Stimulated activated CD4-positive, alpha-beta T cell treated with anti-CD3 and anti-CD28 coated beads, Interleukin-4, amount 100 ng/mL, for 48 hours (primary cell): Measurements from ENCODE around the gene NDUFS6.
"Not testable (repeated sequence)": the region's sequence is repeated elsewhere in the genome, so short reads cannot be mapped to it uniquely, and the experiment has no call there.

ENCODE experiments used
- DNase-seq, 2 donors: peaks; one replicate each; pipeline ENCODE4 v3.0.0-alpha.2; 2020; ENCODE audit warnings: low read depth in 2 of 2

The NDUFS6 gene

DNA sequence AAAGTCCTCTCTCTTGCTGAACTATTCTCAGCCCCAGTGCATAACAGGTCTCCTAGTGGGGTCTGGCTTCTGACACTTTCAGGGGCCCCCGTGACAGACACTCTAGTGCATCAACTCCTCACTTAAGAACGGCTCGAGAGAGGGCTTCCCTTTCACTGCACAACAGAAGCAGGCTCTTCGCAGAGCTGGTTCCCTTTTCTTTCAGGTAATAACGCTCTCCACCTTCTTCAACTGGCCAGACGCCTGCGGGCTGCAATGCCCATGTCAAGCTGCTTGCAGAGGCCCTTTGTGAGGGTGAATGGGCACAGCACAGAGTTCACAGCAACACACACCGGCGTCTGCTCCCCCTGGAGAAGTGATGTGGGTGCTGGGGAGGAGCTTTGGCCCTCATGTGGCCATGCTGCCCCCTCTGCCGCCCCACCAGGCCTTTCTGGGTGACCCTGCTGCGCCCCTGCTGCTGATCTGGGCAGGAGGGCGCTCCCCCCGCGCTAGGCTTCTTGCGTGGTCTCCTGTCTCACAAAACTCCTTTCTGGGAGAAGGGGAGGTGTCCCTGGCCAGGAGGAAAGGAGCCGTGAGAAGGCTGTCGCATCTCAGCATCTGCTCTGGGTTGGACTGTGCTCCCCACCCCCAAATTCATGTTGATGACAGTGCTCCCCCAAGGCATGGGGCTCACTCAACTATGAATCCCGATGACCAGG, 4.0 kb upstream of the NDUFS6 start:
- DNase-seq = no peak

DNA sequence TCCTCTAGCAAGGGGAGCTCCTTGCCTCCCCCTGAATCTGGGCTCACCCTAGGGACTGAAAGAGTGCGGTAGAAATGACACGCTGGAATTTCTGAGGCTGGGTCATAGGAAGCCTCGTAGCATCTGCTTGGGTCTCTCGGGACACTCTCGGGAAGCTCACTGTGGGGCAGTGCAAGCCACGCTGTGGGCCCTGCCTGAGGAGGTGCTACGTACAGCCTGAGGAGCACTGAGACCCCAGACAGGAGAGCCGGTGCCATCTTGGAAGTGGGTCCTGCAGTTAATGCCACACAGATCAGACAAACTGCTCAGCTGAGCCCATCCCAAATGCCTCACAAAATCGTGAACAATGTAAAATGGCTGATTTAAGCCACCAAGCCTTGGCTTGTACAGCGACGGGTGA, 3.4 kb upstream of the NDUFS6 start:
- DNase-seq = no peak

DNA sequence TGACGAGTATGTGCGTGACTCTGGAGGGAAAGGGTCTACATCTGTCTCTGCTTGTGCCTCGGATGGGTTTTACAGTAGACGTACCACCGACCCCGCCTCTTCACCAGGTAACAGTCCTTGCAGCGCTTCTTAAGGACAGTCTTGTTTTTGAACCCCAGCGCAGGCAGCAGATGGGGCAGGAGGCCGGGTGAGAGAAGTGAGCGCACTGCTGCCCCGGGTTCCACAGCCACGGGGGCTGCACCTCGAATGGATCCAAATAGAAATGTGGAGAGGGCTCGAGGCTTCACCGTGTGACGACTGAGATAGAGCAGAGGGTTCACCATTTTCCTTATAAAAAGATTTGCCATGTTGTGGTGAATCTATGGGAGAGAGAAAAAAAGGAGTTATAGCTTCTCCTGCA, 2.6 kb upstream of the NDUFS6 start:
- not testable (repeated sequence) for DNase-seq

DNA sequence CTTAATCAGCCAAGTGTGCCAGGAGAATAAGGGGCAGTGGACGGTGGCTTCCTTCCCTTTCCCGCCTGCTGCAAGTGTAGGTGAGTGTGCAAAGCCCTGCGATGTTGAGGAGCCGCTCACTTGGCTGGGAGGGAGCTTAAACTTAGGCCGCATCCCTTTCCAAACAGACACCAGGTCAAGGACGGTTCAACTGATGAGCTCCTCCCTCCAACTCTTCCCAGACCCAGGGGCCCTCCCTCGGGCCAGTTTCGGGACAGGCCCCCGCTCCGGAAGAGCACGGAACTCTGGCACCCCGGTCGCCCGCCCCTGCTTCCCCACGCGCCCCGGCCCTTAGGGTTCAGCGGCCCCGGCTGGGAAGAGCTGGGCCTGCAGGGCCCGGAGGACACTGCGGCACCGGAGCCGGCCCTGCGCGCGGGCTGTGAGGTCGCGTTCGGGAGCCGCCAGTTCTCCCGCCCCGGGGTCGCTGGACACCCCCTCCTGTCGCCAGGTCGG, 2.1 kb upstream of the NDUFS6 start:
- no peak for DNase-seq

DNA sequence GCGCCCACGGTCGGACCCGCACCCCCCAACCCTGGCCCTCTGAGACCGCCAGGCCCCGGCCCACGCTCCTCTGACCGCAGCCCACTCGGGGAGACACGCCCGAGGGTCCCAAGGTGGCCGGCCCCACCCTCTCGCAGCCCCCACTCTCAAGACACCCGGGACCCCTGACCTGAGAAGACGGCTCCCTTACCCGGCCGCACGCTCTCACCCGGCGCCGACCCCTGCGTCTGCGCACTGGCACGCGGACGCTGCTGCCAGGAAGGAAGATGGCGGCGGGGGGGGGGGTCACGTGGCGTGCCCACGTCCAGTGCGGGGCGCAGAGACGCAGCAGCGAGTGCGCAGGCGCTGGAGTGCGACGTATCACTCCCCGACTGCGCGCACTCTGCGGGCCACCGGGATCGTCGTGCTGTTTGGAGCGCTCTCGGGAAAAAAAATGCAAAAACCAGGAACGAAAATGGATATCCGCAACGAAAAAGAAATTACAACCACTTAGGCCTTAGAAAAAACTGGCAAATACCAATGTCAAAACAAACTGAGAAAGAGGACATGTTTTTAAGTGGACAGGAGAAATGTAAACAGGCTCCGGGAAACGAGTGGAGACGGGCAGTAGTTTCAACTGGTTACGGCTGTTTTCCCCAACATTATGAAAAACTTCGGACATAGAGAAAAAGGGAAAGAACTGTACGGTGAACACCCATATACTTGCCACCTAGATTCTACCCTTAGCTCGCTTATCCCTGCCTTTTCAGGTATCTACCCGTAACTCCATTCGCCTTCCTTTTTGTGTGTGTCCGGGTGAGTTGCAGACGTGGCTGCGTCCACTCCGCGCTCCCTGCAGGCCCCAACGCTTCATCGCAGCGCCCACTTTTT, 1.4 kb upstream of the NDUFS6 start, which contains the start of gene MRPL36:
MRPL36 (minus strand) TSS at position 236 of the 870 bp plus-strand sequence. CDS start 902 bp downstream, outside the sequence.
- DNase-seq = peak; percentile 90 to 94

DNA sequence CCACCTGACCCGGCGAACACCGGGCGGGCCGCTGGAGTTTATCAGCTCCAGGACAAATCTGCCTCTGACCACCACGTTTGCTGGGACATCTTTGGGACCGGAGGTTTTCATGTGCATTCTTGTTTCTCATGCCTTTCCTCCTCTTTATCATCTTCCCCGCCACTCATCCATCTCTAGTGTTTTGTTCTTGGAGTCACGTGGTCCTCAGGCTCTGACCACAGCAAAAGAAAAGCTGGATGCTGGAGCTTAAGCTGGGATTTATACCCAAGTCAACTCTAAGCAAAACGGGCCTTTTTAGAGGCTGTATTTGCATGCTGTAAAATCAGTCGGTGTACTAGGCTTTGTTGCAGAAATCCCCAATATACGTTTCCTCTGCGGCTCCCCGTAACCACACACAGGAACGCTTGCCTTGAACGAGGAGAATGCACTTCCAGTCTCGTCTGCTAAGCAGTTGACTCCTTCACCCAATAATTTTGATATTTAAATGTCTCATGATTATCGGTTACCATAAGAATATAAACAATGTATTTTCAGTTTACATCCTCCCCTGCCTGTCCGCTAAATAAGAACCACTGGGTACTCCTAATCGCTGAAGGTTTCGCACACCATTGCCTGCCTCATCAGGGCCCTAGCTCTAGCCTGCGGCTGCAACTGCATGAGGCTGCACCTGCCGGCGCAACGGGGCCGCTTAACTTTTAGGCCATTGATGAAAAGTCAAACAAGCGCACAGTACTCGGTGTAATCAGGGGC, 560 bp upstream of the NDUFS6 start:
- DNase-seq = no peak

DNA sequence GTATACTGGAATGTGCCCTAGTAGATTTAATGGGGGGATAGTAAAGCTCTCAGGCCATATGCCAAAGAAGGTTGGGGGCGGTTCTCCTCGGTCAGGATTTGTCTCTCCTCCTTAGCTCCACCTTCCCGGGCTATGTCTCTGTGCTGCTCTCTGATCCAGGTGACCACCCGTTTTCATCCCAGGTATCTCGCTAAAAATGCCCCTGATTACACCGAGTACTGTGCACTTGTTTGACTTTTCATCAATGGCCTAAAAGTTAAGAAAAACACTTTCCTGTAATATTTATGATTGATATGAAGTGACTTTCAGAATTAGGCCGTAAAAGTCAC, 724 bp downstream of the NDUFS6 start:
- no peak for DNase-seq

DNA sequence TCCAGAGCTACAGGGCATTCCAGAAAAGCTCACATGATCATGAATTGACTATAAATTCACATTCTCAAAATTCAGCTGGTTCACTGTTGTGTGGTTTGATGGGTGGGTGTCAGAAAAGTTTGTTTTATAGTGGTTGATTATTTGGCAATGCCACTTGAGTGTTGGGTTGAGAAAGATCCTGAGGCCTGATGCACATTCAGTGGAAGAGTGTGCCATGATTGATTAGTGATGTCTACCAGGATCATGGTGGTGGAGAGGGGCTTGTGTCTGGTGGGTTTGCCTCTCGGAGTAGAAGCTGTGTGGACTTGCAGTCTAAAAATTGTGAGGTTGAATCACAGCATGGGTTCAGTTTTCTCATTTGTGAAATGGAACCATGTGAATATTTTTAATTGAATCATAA, 2.0 kb downstream of the NDUFS6 start:
- no peak for DNase-seq

DNA sequence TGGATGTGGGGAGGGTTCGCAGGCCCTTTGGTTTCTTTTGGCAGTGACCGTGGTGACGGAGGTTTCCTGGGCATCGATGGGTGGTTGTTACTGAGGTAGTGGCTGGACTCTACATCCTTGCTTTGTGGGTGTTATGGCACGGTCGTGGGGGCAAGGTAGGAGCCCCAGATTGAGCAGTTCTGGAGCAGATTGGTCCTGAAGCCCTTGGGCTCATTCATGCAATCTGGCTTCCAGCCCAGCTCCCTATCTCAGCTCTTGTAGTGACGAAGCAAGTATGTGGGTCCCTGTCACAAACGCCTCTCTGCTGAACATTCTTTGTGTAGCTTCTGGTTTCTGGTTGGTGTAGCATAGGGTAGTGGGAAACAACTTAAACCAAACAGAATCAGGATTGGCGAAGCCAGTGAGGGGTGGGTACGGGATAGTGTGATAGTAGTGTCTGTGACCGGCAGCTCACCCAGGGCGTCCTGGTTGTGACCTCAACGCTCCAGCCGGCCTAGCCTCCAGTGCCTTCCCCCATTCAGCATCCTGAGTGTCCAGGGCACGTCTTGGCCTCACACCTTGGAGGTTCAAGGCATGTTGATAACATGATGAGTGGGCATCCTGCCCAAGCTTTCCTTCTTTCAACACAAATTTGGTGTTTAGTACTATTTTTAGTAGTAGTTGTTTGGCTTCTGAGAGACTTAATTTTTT, 2.9 kb downstream of the NDUFS6 start:
- DNase-seq = no peak

DNA sequence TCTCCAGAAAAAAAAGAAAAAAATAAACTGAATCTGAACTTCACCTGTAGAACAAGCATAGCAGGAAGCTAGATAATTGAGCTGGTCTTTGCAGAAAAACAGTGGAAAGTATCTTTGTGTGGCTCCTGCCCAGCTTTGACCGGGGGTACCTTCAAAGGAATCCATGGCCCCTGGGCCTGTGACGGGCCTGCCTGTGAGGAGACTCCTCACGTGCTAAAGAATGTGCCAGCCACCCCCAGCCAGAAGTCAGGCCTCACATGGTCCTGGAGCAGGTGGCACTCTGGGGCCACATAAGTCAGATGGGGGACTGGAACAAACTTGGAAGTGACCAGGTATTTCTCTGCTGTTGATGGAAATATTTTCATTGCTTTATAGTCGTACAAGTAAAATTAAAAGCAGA, 4.1 kb downstream of the NDUFS6 start:
- DNase-seq = no peak

DNA sequence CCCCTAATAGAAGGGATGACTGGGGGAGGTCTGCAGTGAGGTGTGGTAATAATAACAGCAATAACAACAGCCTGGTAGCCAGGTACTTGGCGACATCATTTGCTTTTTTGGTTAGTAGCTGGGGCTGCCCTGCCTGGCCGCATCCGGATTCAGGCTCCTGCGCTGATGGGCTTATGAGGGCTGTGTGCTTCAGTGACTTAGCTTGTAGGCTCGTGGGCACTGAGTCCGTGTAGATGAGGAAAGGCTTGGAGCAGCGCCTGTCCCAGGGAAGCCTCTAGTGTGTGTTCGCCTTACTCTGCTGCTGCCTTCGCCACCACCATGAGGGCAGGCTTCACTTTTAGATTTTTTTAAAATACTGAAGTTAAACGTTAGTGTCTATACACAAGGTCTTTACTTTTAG, 4.5 kb downstream of the NDUFS6 start:
- no peak for DNase-seq

DNA sequence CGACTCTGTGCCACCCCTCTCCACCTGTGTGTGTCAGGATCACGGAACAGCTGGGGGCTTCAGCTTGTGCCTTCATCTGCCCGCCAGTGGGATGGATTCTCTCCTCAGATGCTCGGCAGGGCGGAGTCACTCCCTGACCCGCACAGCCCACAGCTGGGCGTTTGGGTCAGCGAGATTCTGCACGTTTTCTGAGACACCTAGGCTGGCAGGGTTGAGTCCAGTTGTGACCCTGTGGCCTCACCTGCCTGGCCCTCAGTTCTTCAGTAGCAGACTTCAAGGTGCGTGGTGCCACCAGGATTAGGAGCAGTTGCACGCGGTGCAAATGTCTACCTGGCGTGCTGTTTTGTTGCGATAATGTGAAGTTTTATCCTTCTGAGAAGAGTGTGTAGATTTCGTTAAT, 5.0 kb downstream of the NDUFS6 start:
- no peak for DNase-seq

DNA sequence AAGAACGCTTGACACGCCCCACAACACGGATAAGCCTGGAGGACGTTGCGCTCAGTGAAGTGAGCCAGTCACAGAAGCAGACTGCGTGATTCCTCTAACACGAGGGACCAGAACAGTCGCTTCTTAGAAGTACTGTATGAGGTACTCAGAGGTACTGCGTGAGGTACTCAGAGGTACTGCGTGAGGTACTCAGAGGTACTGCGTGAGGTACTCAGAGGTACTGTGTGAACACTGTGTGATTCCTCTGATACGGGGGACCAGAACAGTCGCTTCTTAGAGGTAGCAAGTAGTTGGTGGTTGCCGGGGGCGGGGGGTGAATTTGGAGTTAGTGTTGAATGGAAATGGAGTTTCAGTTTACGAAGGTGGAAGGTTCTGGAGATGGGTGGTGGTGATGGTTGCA, 5.8 kb downstream of the NDUFS6 start:
- DNase-seq = no peak

DNA sequence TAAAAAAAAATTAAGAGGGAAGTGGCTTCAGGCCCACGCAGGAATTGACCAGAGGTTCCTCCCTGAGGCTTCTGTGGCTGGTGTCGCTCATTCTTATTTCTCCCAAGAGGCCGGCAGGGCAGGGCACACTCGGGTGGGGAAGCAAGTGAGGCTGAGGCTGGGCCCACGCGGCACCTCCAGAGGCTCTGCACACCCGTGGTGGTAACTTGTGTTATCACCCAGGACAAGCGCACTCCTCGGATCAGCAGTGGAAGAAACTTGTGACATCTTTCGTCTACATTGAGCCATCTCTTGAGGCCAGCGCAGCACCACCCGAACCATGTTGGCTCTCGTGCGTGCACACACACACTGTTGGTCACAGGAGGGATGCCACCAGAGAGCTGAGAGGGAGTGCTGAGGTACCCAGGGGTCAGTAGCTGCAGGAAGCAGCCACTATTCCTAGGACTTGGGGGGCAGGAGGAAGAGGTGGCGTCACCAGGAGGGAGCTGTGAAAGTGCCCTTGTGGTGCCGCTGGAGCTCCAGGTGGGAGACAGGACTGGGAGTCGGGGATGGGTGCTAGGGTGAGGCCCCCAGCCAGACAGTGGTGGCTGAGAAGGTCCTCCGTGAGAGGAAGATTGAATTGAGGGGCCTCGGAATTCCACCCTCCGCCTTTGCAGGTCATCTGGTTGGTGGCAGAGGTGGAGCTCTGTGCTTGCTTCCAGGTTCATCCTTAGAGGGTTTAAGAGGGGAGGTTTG, 6.4 kb downstream of the NDUFS6 start:
- no peak for DNase-seq

DNA sequence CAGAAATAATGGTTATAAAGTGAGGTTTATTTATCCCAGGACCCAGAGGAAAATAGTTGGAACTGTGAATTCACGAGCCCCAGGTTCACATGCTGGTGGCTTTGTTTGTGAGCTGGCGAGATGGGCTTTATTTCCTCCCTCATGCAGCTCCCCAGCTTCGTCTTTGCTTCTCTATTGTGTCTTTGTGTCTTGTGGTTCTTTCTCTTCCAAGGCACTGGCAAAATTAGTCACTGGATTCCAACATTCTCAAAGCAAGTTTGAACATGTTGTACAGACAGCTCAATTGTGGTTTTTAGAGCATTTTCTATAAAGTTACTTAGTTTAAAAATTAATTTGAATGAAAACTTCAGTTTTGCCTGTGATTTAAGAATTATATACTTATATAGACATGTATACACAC, 7.2 kb downstream of the NDUFS6 start:
- DNase-seq = no peak

DNA sequence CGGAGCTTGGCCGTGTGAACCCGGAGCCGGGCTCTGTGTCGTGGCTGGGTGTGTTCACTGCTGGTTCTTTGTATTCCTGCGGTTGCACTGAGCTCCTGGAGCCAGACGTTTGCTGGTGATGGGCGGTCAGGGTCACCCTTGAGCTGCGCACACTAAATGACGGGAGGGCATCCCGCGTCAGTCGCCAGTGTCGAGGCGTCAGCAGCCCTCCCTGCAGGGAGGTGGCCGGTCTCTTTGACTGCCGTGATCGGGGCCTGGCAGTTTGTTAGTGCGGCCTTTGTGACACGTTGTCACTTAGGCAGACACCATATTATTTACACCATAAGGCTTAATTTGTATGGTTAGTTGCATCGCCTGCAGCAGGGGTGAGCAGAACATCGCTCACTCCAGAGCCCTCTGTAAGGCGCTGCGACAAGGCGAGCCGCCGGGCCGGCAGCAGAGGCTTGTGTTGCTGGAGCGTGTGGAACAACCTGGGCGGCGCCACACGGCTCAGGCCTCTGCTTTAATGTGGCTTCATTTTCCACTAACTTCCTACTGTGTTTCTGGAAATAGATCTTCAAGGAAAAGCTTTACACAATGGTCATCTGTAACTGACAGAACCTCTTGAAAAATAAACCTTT, 8.3 kb downstream of the NDUFS6 start:
- no peak for DNase-seq

DNA sequence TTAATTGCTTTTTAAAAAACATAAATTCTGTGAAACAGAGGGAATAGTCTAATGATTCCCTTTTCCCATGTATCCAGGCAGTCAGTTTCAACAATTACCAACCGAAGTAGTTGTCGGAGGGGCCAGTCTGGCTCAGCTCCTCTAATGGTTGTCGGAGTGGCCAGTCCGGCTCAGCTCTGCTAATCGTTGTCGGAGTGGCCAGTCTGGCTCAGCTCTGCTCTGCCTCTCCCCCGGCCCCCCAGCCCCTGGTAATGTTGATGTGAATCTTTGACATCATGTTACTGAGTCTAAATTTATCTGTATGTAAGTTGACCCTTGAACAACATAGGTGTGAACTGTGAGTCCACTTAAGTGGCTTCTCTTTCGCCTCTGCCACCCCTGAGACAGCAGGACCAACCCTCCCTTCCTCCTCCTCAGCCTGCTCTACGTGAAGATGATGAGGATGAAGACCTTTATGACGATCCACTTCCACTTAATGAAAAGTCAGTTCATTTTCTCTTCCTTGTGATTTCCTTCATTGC, 9.4 kb downstream of the NDUFS6 start:
- no peak for DNase-seq

DNA sequence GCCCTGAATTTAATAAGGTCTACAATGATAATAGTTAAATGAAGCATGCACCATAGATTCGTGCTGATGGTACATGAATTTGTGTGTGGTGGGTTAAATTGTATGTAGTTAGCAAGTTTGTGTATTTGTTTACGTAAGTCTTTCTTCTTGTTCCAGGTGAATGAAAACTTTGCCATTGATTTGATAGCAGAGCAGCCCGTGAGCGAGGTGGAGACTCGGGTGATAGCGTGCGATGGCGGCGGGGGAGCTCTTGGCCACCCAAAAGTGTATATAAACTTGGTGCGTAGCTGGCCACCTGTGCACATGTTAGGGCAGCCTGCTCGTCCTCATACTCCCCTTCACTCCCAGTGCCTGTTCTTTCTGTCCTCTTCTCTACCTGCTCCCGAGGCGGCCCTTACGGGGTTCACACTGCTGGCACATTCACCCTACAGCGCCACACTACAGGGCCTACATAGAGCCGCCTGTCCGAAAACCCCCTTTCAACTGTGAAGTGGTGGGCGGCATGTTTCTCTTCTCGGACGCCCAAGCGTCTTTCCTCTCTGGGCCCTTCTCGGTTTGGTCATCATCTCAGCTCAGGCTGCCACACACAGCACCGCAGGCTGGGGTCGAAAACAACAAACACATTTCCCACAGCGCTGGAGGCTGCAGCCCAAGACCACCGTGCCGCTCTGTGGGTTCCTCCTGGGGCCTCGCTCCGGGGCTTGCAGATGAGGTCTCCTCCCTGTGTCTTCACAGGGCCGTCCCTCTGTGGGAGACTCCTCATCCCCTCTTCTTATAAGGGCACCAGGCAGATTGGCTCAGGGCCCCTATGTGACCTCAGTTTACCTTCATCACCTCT, 13.2 kb downstream of the NDUFS6 start:
- DNase-seq = no peak

DNA sequence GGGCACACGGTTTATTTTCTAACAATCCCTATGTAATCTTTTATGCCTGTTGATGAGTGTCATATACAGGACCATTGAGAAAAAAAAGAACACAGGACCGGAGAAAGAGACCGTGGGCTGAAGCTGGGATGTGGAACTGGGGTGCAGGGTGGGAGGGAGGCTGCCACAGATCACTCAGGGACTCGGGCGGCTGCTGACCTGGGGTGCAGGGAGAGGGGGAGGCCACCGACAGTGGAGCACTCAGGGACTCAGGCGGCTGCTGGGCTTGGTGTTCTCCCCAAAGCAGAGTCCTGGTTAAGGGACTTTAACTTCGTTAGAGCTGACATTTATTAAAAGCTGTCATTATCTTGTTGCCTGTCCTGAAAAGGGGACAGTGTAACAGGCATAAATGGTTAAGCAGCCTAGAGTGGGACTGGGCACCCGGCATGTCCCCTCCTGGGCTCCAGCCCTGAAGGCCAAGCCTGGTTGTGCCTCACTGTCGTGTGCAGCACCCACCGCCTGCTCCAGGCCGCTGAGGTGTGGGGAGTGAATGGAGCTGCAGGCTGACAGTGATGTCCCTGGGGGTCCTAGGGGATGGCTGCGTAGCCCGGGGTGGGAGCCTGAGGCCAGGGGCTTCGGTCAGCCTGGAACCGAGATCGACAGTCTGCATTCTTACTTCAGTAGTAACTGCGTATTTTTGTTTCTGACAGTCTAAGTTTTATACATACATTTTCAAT, 14.0 kb downstream of the NDUFS6 start:
- no peak for DNase-seq
